Liver (tissue), 9 donors: ENCODE data around the gene PDLIM5. TPM values are rescaled to one million over a fixed set of nuclear protein-coding genes. Genes with fewer than 3 reads are reported as not detected.
A peak's percentile ranks its signal among the peaks of the same experiment; 100 is the strongest.

ENCODE experiments used
- DNase-seq: peaks from one replicate; pipeline ENCODE4 v3.0.0-alpha.2; 2017; ENCODE audit warnings: low spot score
- H3K27ac ChIP-seq, 2 donors: one replicate each; pipeline ENCODE4 v1.7.0; 2013; ENCODE audit warnings: inconsistent platforms in 2 of 2, low read length in 2 of 2, control low read depth in 1 of 2, low read depth in 1 of 2, mild to moderate bottlenecking in 1 of 2
- H3K27me3 ChIP-seq, 4 donors: one replicate each; pipeline versions ENCODE4 v1.6.1 to v1.7.0; 2013; ENCODE audit warnings: low read length in 3 of 4, inconsistent platforms in 1 of 4, mild to moderate bottlenecking in 1 of 4, moderate library complexity in 1 of 4; ENCODE audit not compliant: control insufficient read depth in 4 of 4, insufficient read depth in 4 of 4
- H3K36me3 ChIP-seq, 4 donors: one replicate each; pipeline versions ENCODE4 v1.6.1 to v1.7.0; 2013; ENCODE audit warnings: low read length in 3 of 4, mild to moderate bottlenecking in 3 of 4, low read depth in 1 of 4, moderate library complexity in 1 of 4; ENCODE audit not compliant: control insufficient read depth in 4 of 4, insufficient read depth in 3 of 4
- H3K4me1 ChIP-seq, 4 donors: one replicate each; pipeline versions ENCODE4 v1.6.1 to v1.7.0; 2013; ENCODE audit warnings: low read length in 3 of 4, mild to moderate bottlenecking in 3 of 4, moderate library complexity in 1 of 4; ENCODE audit not compliant: control insufficient read depth in 4 of 4, insufficient read depth in 4 of 4
- H3K4me3 ChIP-seq, 3 donors: one replicate each; pipeline versions ENCODE4 v1.6.1 to v1.7.0; 2013; ENCODE audit warnings: low read length in 3 of 3, control low read depth in 1 of 3, low read depth in 1 of 3, mild to moderate bottlenecking in 1 of 3
- H3K9ac ChIP-seq, 2 donors: one replicate each; pipeline ENCODE4 v1.7.0; 2013; ENCODE audit warnings: low read length in 2 of 2, mild to moderate bottlenecking in 2 of 2, moderate library complexity in 2 of 2, control low read depth in 1 of 2, low read depth in 1 of 2
- H3K9me3 ChIP-seq, 4 donors: one replicate each; pipeline versions ENCODE4 v1.6.1 to v1.7.0; 2013; ENCODE audit warnings: low read length in 3 of 4; ENCODE audit not compliant: control insufficient read depth in 4 of 4
- EGR1 ChIP-seq, 2 donors: IDR thresholded peaks; 2 replicates each; pipeline ENCODE4 v1.6.1; 2016 to 2018; ENCODE audit warnings: antibody characterized with exemption in 2 of 2, low read depth in 2 of 2
- FOXA2 ChIP-seq: IDR thresholded peaks from 2 replicates; pipeline ENCODE4 v1.6.1; 2016; ENCODE audit warnings: antibody characterized with exemption
- HNF4A ChIP-seq, 2 donors: conservative IDR thresholded peaks; 2 replicates each; pipeline ENCODE4 v1.6.1; 2016; ENCODE audit warnings: antibody characterized with exemption in 2 of 2, mild to moderate bottlenecking in 2 of 2
- HNF4G ChIP-seq: IDR thresholded peaks from 2 replicates; pipeline ENCODE4 v1.6.1; 2016; ENCODE audit warnings: antibody characterized with exemption
- NR2F2 ChIP-seq: IDR thresholded peaks from 2 replicates; pipeline ENCODE4 v1.6.1; 2016; ENCODE audit warnings: antibody characterized with exemption
- RAD21 ChIP-seq, 2 donors: IDR thresholded peaks; 2 replicates each; pipeline ENCODE4 v1.6.1; 2016; ENCODE audit warnings: antibody characterized with exemption in 2 of 2, mild to moderate bottlenecking in 2 of 2
- SP1 ChIP-seq: IDR thresholded peaks from 2 replicates; pipeline ENCODE4 v1.6.1; 2018; ENCODE audit warnings: antibody characterized with exemption, mild to moderate bottlenecking
- TAF1 ChIP-seq: conservative IDR thresholded peaks from 2 replicates; pipeline ENCODE4 v1.6.1; 2016; ENCODE audit warnings: antibody characterized with exemption, mild to moderate bottlenecking
- YY1 ChIP-seq: IDR thresholded peaks from 2 replicates; pipeline ENCODE4 v1.6.1; 2016; ENCODE audit warnings: antibody characterized with exemption, mild to moderate bottlenecking
- WGBS: extraction: QIAGEN DNeasy Blood & Tissue Kit; methylation state at CpG from one replicate; pipeline ENCODE4 v1.1.7; 2013; 5-methylcytosine and 5-hydroxymethylcytosine counted together
- polyA plus RNA-seq, 2 donors: library from polyadenylated mRNA; stranded (reverse) in 1 of 2; unstranded in 1 of 2; fragments of 200-250 nt in 1 of 2; fragments of >200 nt in 1 of 2; fragmentation: Nextera tagmentation in 1 of 2; extraction: Ambion mirVana in 1 of 2; gene quantifications; one replicate each; pipeline versions ENCODE4 v1.2.1 to v1.2.3, GENCODE V29; 2013 to 2015
- total RNA-seq, 2 donors: library from RNA; depleted of rRNA; stranded (reverse); fragments of >200 nt; gene quantifications; one replicate each; pipeline ENCODE4 v1.2.3, GENCODE V29; 2014
- TF ChIP-seq, protein P1 (sequence below): IDR thresholded peaks from 2 replicates; pipeline ENCODE4 v1.6.1; 2016; ENCODE audit warnings: antibody characterized with exemption
- TF ChIP-seq, protein P2 (sequence below): fragments of 150-350 bp; IDR thresholded peaks from 2 replicates; pipeline ENCODE4 v1.5.1; 2017; ENCODE audit warnings: improper control_type of control experiment, low read depth, low read length; ENCODE audit not compliant: missing input control
- TF ChIP-seq, protein P3 (sequence below): IDR thresholded peaks from 2 replicates; pipeline ENCODE4 v1.6.1; 2016; ENCODE audit warnings: antibody characterized with exemption
- TF ChIP-seq, protein P4 (sequence below): IDR thresholded peaks from 2 replicates; pipeline ENCODE4 v1.6.1; 2016; ENCODE audit warnings: antibody characterized with exemption
- donor health status: healthy.
- donor health status: healthy.
- donor health status: healthy.
- donor health status: healthy.
- donor health status: healthy.

PDLIM5 gene
- total and polyA plus RNA-seq, 4 donors = 19.1 to 114 (median 67.8) TPM

DNA sequence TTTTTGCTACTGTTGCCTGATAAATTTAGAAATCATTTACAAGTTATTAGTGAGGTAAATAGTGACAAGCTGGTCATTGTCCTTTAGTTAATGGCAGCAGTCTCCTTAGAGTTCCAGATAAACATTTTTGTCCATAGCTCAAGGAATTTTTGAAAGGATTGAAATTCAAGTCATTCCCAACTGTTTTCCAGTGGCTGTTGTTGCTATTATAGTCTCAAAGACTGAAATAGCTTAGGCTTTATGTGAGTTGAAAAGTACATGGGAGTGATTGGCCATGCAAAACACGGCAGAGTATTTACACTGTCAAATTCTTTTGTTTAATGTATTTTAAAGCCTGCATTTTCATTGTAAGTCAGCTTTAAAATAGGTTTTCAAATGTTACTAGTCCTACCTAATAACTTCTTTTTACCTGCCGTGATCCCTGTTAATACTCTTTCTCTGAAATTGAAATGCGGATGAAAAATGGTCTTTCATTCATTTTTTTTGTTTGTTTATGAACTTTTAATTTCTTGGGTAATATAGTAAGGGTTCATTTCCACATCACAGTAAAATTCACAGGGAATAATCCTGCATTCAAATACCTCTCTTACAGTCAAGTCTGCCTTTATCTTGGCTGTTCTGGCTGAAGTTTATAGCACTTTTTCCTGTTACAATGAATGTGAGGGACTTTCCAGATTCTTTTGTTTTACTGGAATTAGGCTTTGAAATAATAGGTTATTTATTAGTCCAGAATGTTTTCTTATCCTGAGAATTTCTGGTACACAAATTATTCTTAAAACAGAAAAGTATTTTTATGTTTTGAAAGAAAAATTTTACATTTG lies 85.1 kb downstream of the PDLIM5 start:
- Histone ChIP-seq H3K9me3 (no peaks in the 10 kb centered on the region), H3K27ac (no peak overlapping the region), H3K36me3 (no peaks in the 10 kb centered on the region), H3K4me1 (peaks cover 5 to 28% (median 15%) of the 10 kb centered on the region in 4 donors), H3K9ac (no peak overlapping the region), H3K27me3 (no peaks in the 10 kb centered on the region), H3K4me3 (no peak overlapping the region)
- no peak for TF ChIP-seq SP1
- TF ChIP-seq, protein P1, sequence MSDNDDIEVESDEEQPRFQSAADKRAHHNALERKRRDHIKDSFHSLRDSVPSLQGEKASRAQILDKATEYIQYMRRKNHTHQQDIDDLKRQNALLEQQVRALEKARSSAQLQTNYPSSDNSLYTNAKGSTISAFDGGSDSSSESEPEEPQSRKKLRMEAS = no peak
- no peak for TF ChIP-seq FOXA2
- TF ChIP-seq, protein P2, sequence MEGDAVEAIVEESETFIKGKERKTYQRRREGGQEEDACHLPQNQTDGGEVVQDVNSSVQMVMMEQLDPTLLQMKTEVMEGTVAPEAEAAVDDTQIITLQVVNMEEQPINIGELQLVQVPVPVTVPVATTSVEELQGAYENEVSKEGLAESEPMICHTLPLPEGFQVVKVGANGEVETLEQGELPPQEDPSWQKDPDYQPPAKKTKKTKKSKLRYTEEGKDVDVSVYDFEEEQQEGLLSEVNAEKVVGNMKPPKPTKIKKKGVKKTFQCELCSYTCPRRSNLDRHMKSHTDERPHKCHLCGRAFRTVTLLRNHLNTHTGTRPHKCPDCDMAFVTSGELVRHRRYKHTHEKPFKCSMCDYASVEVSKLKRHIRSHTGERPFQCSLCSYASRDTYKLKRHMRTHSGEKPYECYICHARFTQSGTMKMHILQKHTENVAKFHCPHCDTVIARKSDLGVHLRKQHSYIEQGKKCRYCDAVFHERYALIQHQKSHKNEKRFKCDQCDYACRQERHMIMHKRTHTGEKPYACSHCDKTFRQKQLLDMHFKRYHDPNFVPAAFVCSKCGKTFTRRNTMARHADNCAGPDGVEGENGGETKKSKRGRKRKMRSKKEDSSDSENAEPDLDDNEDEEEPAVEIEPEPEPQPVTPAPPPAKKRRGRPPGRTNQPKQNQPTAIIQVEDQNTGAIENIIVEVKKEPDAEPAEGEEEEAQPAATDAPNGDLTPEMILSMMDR = no peak
- no peak for TF ChIP-seq HNF4G
- TF ChIP-seq YY1 = no peak
- TF ChIP-seq NR2F2 = no peak
- WGBS = 76% methylated on average over 3 of the region's 3 CpGs
- no peak for DNase-seq

DNA sequence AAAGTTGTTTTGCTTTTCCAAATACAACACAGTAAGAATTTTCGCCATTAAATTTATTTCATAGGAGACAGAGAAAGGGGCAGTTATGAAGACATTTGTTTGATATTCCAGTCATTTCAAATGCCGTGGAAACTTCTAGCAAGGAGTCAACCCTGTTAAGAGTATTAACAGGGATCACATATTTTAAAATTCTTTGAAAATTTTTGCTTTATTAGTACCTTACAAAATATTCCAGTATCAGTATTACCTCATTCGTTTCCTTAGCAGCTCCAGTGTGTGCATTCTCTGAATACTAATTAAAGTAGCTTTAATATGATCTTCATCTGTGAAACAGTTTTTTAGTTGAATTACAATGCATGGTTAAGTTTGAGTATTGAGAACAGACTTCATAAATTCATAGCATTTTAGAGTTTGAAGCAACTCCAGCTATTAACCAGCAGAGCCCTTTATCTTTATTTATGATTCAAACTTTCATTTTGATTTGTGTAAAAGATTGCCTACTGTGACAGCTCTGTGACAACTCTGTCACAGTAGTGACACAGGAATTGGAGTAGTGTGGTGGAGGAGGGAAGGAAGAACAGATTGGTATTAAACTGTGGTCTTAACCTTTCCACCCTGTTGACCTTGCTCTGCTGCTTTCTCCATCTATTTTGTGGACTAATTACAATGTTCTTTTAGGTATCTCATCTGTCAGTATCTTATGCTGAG lies 86.3 kb downstream of the PDLIM5 start:
- no peak overlapping the region for H3K4me3 ChIP-seq
- H3K9ac ChIP-seq = no peak overlapping the region
- no peak overlapping the region for H3K27ac ChIP-seq
- no peaks in the 10 kb centered on the region for H3K36me3 ChIP-seq
- 87% methylated on average over 3 of the region's 3 CpGs for WGBS
- DNase-seq = no peak
- H3K4me1 ChIP-seq = peaks cover 5 to 28% (median 15%) of the 10 kb centered on the region in 4 donors
- H3K9me3 ChIP-seq = no peaks in the 10 kb centered on the region
- H3K27me3 ChIP-seq = no peaks in the 10 kb centered on the region
- TF ChIP-seq SP1 (no peak), NR2F2 (peak; percentile 34)

DNA sequence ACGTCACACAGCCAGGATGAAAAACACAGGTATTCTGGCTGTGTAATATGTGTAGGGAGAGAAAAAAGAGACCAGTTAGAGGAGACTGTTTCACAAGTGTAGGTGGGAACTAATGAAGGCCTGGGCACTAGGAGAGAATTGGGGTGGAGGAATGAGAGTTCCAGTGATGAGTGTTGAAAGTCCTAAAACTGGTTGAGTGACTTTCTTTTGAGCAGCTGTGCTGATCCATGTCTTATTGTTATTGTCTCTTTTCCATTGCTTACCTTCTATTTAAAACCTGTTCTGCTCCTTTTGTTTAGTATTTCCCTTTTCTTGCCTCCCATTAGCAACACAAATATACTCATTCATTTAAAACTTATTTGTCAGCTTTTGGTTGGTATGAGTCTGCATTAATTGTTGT lies 88.7 kb downstream of the PDLIM5 start:
- Histone ChIP-seq H3K27me3 (no peaks in the 10 kb centered on the region), H3K9ac (no peak overlapping the region), H3K27ac (no peak overlapping the region), H3K36me3 (no peaks in the 10 kb centered on the region), H3K4me1 (peaks cover 5 to 12% (median 7%) of the 10 kb centered on the region in 4 donors), H3K4me3 (no peak overlapping the region), H3K9me3 (no peaks in the 10 kb centered on the region)
- WGBS = 94% methylated on average over 1 of the region's 1 CpG
- DNase-seq = no peak
- TF ChIP-seq, protein P2 = no peak
- TF ChIP-seq FOXA2 = no peak
- TF ChIP-seq EGR1 (IDR thresholded peaks at IDR 0.05; ENCODE audit: low read depth in 2 of 2) = no peak
- TF ChIP-seq RAD21 (IDR thresholded peaks at IDR 0.05) = no peak
- TF ChIP-seq, protein P3, sequence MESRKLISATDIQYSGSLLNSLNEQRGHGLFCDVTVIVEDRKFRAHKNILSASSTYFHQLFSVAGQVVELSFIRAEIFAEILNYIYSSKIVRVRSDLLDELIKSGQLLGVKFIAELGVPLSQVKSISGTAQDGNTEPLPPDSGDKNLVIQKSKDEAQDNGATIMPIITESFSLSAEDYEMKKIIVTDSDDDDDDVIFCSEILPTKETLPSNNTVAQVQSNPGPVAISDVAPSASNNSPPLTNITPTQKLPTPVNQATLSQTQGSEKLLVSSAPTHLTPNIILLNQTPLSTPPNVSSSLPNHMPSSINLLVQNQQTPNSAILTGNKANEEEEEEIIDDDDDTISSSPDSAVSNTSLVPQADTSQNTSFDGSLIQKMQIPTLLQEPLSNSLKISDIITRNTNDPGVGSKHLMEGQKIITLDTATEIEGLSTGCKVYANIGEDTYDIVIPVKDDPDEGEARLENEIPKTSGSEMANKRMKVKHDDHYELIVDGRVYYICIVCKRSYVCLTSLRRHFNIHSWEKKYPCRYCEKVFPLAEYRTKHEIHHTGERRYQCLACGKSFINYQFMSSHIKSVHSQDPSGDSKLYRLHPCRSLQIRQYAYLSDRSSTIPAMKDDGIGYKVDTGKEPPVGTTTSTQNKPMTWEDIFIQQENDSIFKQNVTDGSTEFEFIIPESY = no peak
- no peak for TF ChIP-seq SP1
- no peak for TF ChIP-seq HNF4A (conservative IDR thresholded peaks at IDR 0.05)
- no peak for TF ChIP-seq TAF1
- TF ChIP-seq, protein P4, sequence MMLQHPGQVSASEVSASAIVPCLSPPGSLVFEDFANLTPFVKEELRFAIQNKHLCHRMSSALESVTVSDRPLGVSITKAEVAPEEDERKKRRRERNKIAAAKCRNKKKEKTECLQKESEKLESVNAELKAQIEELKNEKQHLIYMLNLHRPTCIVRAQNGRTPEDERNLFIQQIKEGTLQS = no peak
- TF ChIP-seq, protein P1 = no peak
